Measurements from ENCODE around the gene NCBP3.
A peak's percentile ranks its signal among the peaks of the same experiment; 100 is the strongest.

The NCBP3 gene

DNA sequence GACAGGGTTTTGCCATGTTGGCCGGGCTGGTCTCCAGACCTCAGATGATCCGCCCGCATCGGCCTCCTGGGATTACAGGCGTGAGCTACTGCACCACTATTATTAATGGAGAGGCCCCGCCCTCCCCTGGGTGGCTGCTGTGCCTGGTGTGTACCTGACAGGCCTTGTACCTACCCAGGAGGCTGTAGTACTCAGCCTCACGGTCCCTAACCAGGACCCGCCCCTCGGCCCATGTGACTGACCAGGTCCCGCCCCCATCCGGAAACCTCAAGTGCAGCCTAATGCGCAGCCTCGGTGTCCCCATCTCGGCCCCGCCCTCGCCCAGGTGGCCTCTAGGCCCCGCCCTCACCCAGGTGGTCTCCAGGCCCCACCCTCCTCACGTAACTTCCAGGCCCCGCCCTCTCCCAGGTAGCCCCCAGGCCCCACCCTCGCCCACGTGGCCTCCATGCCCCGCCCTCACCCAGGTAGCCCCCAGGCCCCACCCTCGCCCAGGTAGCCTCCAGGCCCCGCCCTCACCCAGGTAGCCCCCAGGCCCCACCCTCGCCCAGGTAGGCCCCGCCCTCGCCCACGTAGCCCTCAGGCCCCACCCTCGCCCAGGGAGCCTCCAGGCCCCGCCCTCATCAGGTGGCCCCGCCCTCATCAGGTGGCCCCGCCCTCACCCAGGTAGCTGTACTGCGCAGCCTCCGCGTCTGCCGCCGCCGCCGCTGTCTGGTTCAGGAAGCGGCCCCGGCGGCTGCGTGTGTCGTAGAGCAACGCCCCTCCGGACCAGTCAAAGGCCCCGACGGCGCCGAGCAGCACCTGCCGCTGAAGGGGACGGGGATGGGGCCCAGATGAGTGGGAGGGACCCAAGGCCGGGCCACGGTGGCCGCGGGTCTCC lies 91.3 kb downstream of the NCBP3 start:
- peak; percentile 86 for ATAC-seq
- Mint-ChIP-seq H3K9me3 (peaks cover 2% of the 10 kb centered on the region), H3K27ac (no peak overlapping the region), H3K36me3 (peaks cover 27% of the 10 kb centered on the region), H3K4me3 (peak overlapping the region; percentile 18), H3K4me1 (peaks cover 37% of the 10 kb centered on the region)
- peak in 1 of 2 donors; percentile 45 for DNase-seq (ENCODE audit: low spot score in 2 of 2)

DNA sequence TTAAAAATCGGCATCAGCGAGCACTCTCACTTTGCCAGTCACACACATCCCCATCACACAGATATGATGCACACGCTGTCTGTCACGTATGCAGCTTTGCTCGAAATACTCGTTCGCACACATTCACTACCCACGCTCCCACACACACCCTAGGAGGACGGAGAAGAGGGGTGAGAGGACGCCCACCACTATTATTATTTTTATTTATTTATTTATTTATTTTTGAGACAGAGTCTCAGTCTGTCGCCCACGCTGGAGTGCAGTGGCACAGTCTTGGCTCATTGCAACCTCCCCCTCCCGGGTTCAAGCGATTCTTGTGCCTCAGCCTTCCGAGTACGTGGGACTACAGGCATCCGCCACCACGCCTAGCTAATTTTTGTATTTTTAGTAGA lies 92.0 kb downstream of the NCBP3 start:
- Mint-ChIP-seq H3K36me3 (peaks cover 24% of the 10 kb centered on the region), H3K4me3 (no peak overlapping the region), H3K4me1 (peaks cover 40% of the 10 kb centered on the region), H3K27ac (no peak overlapping the region), H3K9me3 (no peaks in the 10 kb centered on the region)
- no peak for DNase-seq (ENCODE audit: low spot score in 2 of 2)
- ATAC-seq: no peak

DNA sequence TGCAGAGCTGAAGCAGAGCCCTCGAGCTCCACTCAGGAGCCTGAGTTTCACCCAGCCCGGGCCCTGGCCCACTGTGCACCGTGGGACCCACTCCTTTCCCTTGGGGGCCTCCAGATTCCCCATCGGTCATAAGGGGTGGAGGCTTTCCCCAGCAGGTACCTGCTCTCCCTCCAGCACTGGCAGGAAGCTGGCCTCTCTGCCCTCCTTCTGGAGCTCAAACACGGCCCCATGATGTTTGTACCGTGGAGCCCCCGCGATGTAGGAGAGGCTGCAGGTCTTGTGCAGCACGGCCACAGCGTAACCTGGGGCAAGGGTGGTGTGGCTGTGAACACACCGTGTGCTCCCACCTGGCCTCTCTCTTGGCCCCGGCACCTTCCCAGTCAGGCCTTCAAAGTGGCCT lies 92.4 kb downstream of the NCBP3 start:
- H3K27ac Mint-ChIP-seq: no peak overlapping the region
- DNase-seq (ENCODE audit: low spot score in 2 of 2) (no peak), ATAC-seq (no peak)
- H3K4me3 Mint-ChIP-seq: no peak overlapping the region
- peaks cover 45% of the 10 kb centered on the region for H3K4me1 Mint-ChIP-seq
- no peaks in the 10 kb centered on the region for H3K9me3 Mint-ChIP-seq
- H3K36me3 Mint-ChIP-seq: peaks cover 24% of the 10 kb centered on the region

Data from stimulated activated effector memory CD8-positive, alpha-beta T cell treated with anti-CD3 and anti-CD28 coated beads, Interleukin-12 subunit alpha, Interleukin-12 subunit beta, amount 100 ng/mL, for 72 hours (primary cell).